HepG2 (cell line): Measurements from ENCODE around the gene SLC25A45. TPM values are rescaled to one million over a fixed set of nuclear protein-coding genes. Genes with fewer than 3 reads are reported as not detected.

Source experiments
- HES4 ChIP-seq: sonication (generic); formaldehyde crosslinking; IDR thresholded peaks from 2 replicates; pipeline ENCODE4 v1.9.0; 2021; ENCODE audit warnings: mild to moderate bottlenecking, missing genetic modification reagents, borderline replicate concordance
- ISX ChIP-seq: sonication (generic); formaldehyde crosslinking; conservative IDR thresholded peaks from 2 replicates; pipeline ENCODE4 v1.5.0; 2020; ENCODE audit warnings: missing genetic modification reagents
- NR2F6 ChIP-seq, 2 experiments: IDR thresholded peaks; 2 replicates each; pipeline ENCODE4 v1.6.1; 2016; ENCODE audit warnings: antibody characterized with exemption in 1 of 2, mild to moderate bottlenecking in 1 of 2
- SMAD9 ChIP-seq: sonication (generic); formaldehyde crosslinking; IDR thresholded peaks from 2 replicates; pipeline ENCODE4 v1.5.1; 2020; ENCODE audit warnings: mild to moderate bottlenecking, missing genetic modification reagents
- ZBTB38 ChIP-seq: sonication (generic); formaldehyde crosslinking; IDR thresholded peaks from 2 replicates; pipeline ENCODE4 v1.5.1; 2020; ENCODE audit warnings: mild to moderate bottlenecking, missing genetic modification reagents
- ZFP90 ChIP-seq: sonication (generic); formaldehyde crosslinking; IDR thresholded peaks from 2 replicates; pipeline ENCODE4 v1.8.0; 2022; ENCODE audit warnings: missing genetic modification reagents, mild to moderate bottlenecking, inconsistent platforms, borderline replicate concordance
- ZNF124 ChIP-seq: sonication (generic); formaldehyde crosslinking; IDR thresholded peaks from 2 replicates; pipeline ENCODE4 v1.4.0; 2020; ENCODE audit warnings: missing genetic modification reagents
- ZNF891 ChIP-seq: sonication (generic); formaldehyde crosslinking; IDR thresholded peaks from 2 replicates; pipeline ENCODE4 v1.5.0; 2020; ENCODE audit warnings: mild to moderate bottlenecking, missing genetic modification reagents
- ZSCAN20 ChIP-seq: sonication (generic); formaldehyde crosslinking; IDR thresholded peaks from 2 replicates; pipeline ENCODE4 v1.4.0; 2020; ENCODE audit warnings: missing genetic modification reagents, mild to moderate bottlenecking, borderline replicate concordance
- polyA plus RNA-seq, 8 experiments: library from polyadenylated mRNA; depleted of rRNA in 3 of 8; stranded (reverse) in 7 of 8; unstranded in 1 of 8; fragments of >200 nt; fragmentation: Illumina TruSeq in 4 of 8; extraction: Trizol in 4 of 8; gene quantifications; 2 replicates each; pipeline versions ENCODE4 v1.2.1 to v1.2.3, GENCODE V29; 2011 to 2016; ENCODE audit warnings: low read depth in 4 of 8, missing spikeins in 1 of 8, mixed read lengths in 1 of 8; ENCODE audit not compliant: insufficient read depth in 1 of 8
- total RNA-seq, 5 experiments: library from RNA; depleted of rRNA; stranded (reverse); fragments of >200 nt; fragmentation: Illumina TruSeq; extraction: Trizol; gene quantifications; 2 replicates each; pipeline ENCODE4 v1.2.3, GENCODE V29; 2016; ENCODE audit warnings: low read depth in 1 of 5
- TF ChIP-seq, protein P1 (sequence below): sonication (generic); formaldehyde crosslinking; IDR thresholded peaks from 2 replicates; pipeline ENCODE4 v1.9.0; 2021; ENCODE audit warnings: mild to moderate bottlenecking, missing genetic modification reagents
- TF ChIP-seq, protein P2 (sequence below): IDR thresholded peaks from 2 replicates; pipeline ENCODE4 v1.6.1; 2016; ENCODE audit warnings: low read depth, missing genetic modification reagents, missing compliant biosample characterization
- TF ChIP-seq, protein P3 (sequence below): sonication (generic); formaldehyde crosslinking; IDR thresholded peaks from 2 replicates; pipeline ENCODE4 v1.4.0; 2020; ENCODE audit warnings: low read depth, mild to moderate bottlenecking, missing genetic modification reagents
- TF ChIP-seq, protein P4 (sequence below): sonication (generic); formaldehyde crosslinking; IDR thresholded peaks from 2 replicates; pipeline ENCODE4 v1.5.0; 2020; ENCODE audit warnings: missing genetic modification reagents, mild to moderate bottlenecking, borderline replicate concordance
- TF ChIP-seq, protein P5 (sequence below): sonication (generic); formaldehyde crosslinking; IDR thresholded peaks from 2 replicates; pipeline ENCODE4 v1.8.1; 2023; ENCODE audit warnings: mild to moderate bottlenecking, missing genetic modification reagents

Gene SLC25A45
- total and polyA plus RNA-seq, 2 of the 13 experiments (the other 11 are each of a cell fraction or from before 2014, with no cell fraction given) = 1.2 to 3.4 TPM

DNA sequence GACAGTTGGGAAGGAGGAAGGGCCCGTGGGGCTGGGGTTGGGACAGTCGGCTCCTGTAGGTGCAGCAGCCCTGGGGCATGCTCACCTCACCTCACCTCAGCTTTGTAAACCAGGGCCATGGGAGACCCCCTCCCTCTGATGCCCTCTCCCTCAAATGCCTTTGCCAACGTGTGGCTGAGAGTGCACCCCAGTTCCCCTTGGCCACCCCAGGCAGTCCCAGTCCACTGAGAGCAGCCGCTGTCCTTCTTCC lies 35.9 kb upstream of the SLC25A45 start (continued):
- TF ChIP-seq, protein P1, sequence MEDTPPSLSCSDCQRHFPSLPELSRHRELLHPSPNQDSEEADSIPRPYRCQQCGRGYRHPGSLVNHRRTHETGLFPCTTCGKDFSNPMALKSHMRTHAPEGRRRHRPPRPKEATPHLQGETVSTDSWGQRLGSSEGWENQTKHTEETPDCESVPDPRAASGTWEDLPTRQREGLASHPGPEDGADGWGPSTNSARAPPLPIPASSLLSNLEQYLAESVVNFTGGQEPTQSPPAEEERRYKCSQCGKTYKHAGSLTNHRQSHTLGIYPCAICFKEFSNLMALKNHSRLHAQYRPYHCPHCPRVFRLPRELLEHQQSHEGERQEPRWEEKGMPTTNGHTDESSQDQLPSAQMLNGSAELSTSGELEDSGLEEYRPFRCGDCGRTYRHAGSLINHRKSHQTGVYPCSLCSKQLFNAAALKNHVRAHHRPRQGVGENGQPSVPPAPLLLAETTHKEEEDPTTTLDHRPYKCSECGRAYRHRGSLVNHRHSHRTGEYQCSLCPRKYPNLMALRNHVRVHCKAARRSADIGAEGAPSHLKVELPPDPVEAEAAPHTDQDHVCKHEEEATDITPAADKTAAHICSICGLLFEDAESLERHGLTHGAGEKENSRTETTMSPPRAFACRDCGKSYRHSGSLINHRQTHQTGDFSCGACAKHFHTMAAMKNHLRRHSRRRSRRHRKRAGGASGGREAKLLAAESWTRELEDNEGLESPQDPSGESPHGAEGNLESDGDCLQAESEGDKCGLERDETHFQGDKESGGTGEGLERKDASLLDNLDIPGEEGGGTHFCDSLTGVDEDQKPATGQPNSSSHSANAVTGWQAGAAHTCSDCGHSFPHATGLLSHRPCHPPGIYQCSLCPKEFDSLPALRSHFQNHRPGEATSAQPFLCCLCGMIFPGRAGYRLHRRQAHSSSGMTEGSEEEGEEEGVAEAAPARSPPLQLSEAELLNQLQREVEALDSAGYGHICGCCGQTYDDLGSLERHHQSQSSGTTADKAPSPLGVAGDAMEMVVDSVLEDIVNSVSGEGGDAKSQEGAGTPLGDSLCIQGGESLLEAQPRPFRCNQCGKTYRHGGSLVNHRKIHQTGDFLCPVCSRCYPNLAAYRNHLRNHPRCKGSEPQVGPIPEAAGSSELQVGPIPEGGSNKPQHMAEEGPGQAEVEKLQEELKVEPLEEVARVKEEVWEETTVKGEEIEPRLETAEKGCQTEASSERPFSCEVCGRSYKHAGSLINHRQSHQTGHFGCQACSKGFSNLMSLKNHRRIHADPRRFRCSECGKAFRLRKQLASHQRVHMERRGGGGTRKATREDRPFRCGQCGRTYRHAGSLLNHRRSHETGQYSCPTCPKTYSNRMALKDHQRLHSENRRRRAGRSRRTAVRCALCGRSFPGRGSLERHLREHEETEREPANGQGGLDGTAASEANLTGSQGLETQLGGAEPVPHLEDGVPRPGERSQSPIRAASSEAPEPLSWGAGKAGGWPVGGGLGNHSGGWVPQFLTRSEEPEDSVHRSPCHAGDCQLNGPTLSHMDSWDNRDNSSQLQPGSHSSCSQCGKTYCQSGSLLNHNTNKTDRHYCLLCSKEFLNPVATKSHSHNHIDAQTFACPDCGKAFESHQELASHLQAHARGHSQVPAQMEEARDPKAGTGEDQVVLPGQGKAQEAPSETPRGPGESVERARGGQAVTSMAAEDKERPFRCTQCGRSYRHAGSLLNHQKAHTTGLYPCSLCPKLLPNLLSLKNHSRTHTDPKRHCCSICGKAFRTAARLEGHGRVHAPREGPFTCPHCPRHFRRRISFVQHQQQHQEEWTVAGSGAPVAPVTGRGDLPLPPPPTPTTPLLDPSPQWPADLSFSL = 0 out of 2 replicates have a peak, but pooled peaks have one; percentile 46
- TF ChIP-seq, protein P2, sequence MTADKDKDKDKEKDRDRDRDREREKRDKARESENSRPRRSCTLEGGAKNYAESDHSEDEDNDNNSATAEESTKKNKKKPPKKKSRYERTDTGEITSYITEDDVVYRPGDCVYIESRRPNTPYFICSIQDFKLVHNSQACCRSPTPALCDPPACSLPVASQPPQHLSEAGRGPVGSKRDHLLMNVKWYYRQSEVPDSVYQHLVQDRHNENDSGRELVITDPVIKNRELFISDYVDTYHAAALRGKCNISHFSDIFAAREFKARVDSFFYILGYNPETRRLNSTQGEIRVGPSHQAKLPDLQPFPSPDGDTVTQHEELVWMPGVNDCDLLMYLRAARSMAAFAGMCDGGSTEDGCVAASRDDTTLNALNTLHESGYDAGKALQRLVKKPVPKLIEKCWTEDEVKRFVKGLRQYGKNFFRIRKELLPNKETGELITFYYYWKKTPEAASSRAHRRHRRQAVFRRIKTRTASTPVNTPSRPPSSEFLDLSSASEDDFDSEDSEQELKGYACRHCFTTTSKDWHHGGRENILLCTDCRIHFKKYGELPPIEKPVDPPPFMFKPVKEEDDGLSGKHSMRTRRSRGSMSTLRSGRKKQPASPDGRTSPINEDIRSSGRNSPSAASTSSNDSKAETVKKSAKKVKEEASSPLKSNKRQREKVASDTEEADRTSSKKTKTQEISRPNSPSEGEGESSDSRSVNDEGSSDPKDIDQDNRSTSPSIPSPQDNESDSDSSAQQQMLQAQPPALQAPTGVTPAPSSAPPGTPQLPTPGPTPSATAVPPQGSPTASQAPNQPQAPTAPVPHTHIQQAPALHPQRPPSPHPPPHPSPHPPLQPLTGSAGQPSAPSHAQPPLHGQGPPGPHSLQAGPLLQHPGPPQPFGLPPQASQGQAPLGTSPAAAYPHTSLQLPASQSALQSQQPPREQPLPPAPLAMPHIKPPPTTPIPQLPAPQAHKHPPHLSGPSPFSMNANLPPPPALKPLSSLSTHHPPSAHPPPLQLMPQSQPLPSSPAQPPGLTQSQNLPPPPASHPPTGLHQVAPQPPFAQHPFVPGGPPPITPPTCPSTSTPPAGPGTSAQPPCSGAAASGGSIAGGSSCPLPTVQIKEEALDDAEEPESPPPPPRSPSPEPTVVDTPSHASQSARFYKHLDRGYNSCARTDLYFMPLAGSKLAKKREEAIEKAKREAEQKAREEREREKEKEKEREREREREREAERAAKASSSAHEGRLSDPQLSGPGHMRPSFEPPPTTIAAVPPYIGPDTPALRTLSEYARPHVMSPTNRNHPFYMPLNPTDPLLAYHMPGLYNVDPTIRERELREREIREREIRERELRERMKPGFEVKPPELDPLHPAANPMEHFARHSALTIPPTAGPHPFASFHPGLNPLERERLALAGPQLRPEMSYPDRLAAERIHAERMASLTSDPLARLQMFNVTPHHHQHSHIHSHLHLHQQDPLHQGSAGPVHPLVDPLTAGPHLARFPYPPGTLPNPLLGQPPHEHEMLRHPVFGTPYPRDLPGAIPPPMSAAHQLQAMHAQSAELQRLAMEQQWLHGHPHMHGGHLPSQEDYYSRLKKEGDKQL (CRISPR knock-in tag) = no peak
- TF ChIP-seq ZSCAN20 (no peak), HES4 (CRISPR knock-in tag) (no peak), ZNF124 (no peak), SMAD9 (0 out of 2 replicates have a peak, but pooled peaks have one; percentile 19), ZNF891 (CRISPR knock-in tag) (peak; percentile 80; the same call in 1 of the 2 replicates), ZBTB38 (CRISPR knock-in tag) (no peak), NR2F6 (IDR thresholded peaks at IDR 0.05) (no peak), NR2F6 (CRISPR knock-in tag; IDR thresholded peaks at IDR 0.05) (no peak), ISX (CRISPR knock-in tag) (0 out of 2 replicates have a peak, but pooled peaks have one; percentile 39), ZFP90 (CRISPR knock-in tag) (no peak)
- TF ChIP-seq, protein P3, sequence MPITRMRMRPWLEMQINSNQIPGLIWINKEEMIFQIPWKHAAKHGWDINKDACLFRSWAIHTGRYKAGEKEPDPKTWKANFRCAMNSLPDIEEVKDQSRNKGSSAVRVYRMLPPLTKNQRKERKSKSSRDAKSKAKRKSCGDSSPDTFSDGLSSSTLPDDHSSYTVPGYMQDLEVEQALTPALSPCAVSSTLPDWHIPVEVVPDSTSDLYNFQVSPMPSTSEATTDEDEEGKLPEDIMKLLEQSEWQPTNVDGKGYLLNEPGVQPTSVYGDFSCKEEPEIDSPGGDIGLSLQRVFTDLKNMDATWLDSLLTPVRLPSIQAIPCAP (CRISPR knock-in tag) = 0 out of 2 replicates have a peak, but pooled peaks have one; percentile 6
- TF ChIP-seq, protein P4, sequence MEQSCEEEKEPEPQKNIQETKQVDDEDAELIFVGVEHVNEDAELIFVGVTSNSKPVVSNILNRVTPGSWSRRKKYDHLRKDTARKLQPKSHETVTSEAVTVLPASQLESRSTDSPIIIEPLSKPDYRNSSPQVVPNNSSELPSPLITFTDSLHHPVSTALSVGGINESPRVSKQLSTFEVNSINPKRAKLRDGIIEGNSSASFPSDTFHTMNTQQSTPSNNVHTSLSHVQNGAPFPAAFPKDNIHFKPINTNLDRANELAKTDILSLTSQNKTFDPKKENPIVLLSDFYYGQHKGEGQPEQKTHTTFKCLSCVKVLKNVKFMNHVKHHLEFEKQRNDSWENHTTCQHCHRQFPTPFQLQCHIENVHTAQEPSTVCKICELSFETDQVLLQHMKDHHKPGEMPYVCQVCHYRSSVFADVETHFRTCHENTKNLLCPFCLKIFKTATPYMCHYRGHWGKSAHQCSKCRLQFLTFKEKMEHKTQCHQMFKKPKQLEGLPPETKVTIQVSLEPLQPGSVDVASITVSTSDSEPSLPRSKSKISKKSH (CRISPR knock-in tag) = 0 out of 2 replicates have a peak, but pooled peaks have one; percentile 33
- TF ChIP-seq, protein P5, sequence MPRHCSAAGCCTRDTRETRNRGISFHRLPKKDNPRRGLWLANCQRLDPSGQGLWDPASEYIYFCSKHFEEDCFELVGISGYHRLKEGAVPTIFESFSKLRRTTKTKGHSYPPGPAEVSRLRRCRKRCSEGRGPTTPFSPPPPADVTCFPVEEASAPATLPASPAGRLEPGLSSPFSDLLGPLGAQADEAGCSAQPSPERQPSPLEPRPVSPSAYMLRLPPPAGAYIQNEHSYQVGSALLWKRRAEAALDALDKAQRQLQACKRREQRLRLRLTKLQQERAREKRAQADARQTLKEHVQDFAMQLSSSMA = 0 out of 2 replicates have a peak, but pooled peaks have one; percentile 2
